T-helper 22 cell (primary cell): ENCODE results near the gene FIBCD1.

ENCODE experiments used
- DNase-seq: peaks from one replicate; pipeline ENCODE4 v3.0.0-alpha.2; 2020; ENCODE audit warnings: low read depth

The FIBCD1 gene

GRCh38 chr9:130936285-130937117 lies 2.5 kb downstream of the FIBCD1 start:
- no peak for DNase-seq

GRCh38 chr9:130935648-130936271 lies 3.3 kb downstream of the FIBCD1 start:
- no peak for DNase-seq

GRCh38 chr9:130934702-130935647 lies 4.1 kb downstream of the FIBCD1 start:
- DNase-seq, result no peak

- DNase-seq, result no peak
Observed at GRCh38 chr9:130934246-130934645, 4.8 kb downstream of the FIBCD1 start.

GRCh38 chr9:130933114-130934046 lies 5.7 kb downstream of the FIBCD1 start:
- DNase-seq, result no peak

GRCh38 chr9:130932255-130933079 lies 6.6 kb downstream of the FIBCD1 start:
- no peak for DNase-seq

- no peak for DNase-seq
Observed at GRCh38 chr9:130931508-130932254, 7.4 kb downstream of the FIBCD1 start.

- no peak for DNase-seq
Observed at GRCh38 chr9:130930804-130931349, 8.2 kb downstream of the FIBCD1 start.

GRCh38 chr9:130930132-130930803 lies 8.8 kb downstream of the FIBCD1 start:
- DNase-seq, result no peak

- no peak for DNase-seq
Observed at GRCh38 chr9:130929571-130930038, 9.4 kb downstream of the FIBCD1 start.

GRCh38 chr9:130927995-130928900 lies 10.8 kb downstream of the FIBCD1 start:
- DNase-seq, result no peak

GRCh38 chr9:130927338-130927737 lies 11.7 kb downstream of the FIBCD1 start:
- no peak for DNase-seq

GRCh38 chr9:130925050-130925678 lies 13.9 kb downstream of the FIBCD1 start:
- no peak for DNase-seq

GRCh38 chr9:130924448-130924788 lies 14.6 kb downstream of the FIBCD1 start:
- no peak for DNase-seq

- no peak for DNase-seq
Observed at GRCh38 chr9:130923611-130924447, 15.2 kb downstream of the FIBCD1 start.

GRCh38 chr9:130922893-130923610 lies 16.0 kb downstream of the FIBCD1 start:
- no peak for DNase-seq
